IMR-90 (cell line): ENCODE measurements around the gene SFSWAP. TPM values are rescaled to one million over a fixed set of nuclear protein-coding genes. Genes with fewer than 3 reads are reported as not detected.

ENCODE experiments used
- ATAC-seq: fragments of 200-7000 bp; cut with Tn5 transposase; 2 replicates; pipeline ENCODE4 v1.9.1; 2020; ENCODE audit warnings: low read depth, mild to moderate bottlenecking, moderate library complexity
- BruUV-seq: library from RNA; stranded (reverse); fragments of 400-500 nt; replicated peaks from 2 replicates; lab custom pipeline; 2021; lab: Mats Ljungman, UMichigan
- CTCF ChIA-PET: fragments of 300-600 bp; formaldehyde crosslinking; extraction: SDS; loops from one replicate; lab custom pipeline; 2021; ENCODE audit warnings: antibody characterized with exemption; lab: Yijun Ruan, JAX
- POLR2A ChIA-PET: fragments of 300-600 bp; sonication (Branson Sonifier 250); formaldehyde crosslinking; loops from one replicate; lab custom pipeline; 2022; ENCODE audit warnings: antibody characterized with exemption; ENCODE audit not compliant: unreplicated experiment; lab: Charles Lee
- DNase-seq: peaks from one replicate; pipeline ENCODE4 v3.0.0; 2013
- H2AFZ ChIP-seq: replicated peaks from 2 replicates; pipeline ENCODE3; 2013; ENCODE audit warnings: low read length, mild to moderate bottlenecking; ENCODE audit not compliant: poor library complexity
- H2AK5ac ChIP-seq: 2 replicates; pipeline ENCODE4 v1.6.1; 2013; ENCODE audit warnings: low read depth, low read length, inconsistent platforms
- H2AK9ac ChIP-seq: replicated peaks from 2 replicates; pipeline ENCODE3; 2013; ENCODE audit warnings: mild to moderate bottlenecking, low read depth, low read length, moderate library complexity; ENCODE audit not compliant: poor library complexity
- H2BK120ac ChIP-seq: 2 replicates; pipeline ENCODE4 v1.6.1; 2013; ENCODE audit warnings: low read depth, low read length, inconsistent platforms
- H2BK15ac ChIP-seq: 3 replicates; pipeline ENCODE4 v1.6.1; 2013; ENCODE audit warnings: low read depth, low read length, inconsistent platforms
- H2BK20ac ChIP-seq: 2 replicates; pipeline ENCODE4 v1.6.1; 2013; ENCODE audit warnings: low read depth, mild to moderate bottlenecking, inconsistent platforms, low read length, moderate library complexity
- H2BK5ac ChIP-seq: 2 replicates; pipeline ENCODE4 v1.6.1; 2013; ENCODE audit warnings: mild to moderate bottlenecking, low read depth, low read length, inconsistent platforms; ENCODE audit not compliant: poor library complexity, severe bottlenecking
- H3K14ac ChIP-seq: replicated peaks from 2 replicates; pipeline ENCODE4 v1.6.1; 2013; ENCODE audit warnings: low read depth, low read length, inconsistent platforms
- H3K18ac ChIP-seq: 2 replicates; pipeline ENCODE4 v1.6.1; 2013; ENCODE audit warnings: low read depth, low read length, control low read depth
- H3K23ac ChIP-seq: 2 replicates; pipeline ENCODE4 v1.6.1; 2013; ENCODE audit warnings: low read depth, low read length, inconsistent platforms
- H3K27ac ChIP-seq: 2 replicates; pipeline ENCODE4 v1.5.1; 2013; ENCODE audit warnings: mild to moderate bottlenecking, control low read depth, low read length; ENCODE audit not compliant: insufficient read depth
- H3K27me3 ChIP-seq: 2 replicates; pipeline ENCODE4 v1.6.1; 2013; ENCODE audit warnings: low read length; ENCODE audit not compliant: control insufficient read depth, insufficient read depth
- H3K36me3 ChIP-seq: 2 replicates; pipeline ENCODE4 v1.6.1; 2013; ENCODE audit warnings: low read length, mixed read lengths; ENCODE audit not compliant: control insufficient read depth, insufficient read depth
- H3K4ac ChIP-seq: 2 replicates; pipeline ENCODE4 v1.6.1; 2013; ENCODE audit warnings: low read depth, low read length, inconsistent platforms
- H3K4me1 ChIP-seq: 2 replicates; pipeline ENCODE4 v1.6.1; 2013; ENCODE audit warnings: low read length, mixed read lengths; ENCODE audit not compliant: control insufficient read depth, insufficient read depth
- H3K4me2 ChIP-seq: 2 replicates; pipeline ENCODE4 v1.6.1; 2013; ENCODE audit warnings: low read depth, mild to moderate bottlenecking, control low read depth, low read length, moderate library complexity
- H3K4me3 ChIP-seq: 2 replicates; pipeline ENCODE4 v1.5.1; 2013; ENCODE audit warnings: low read depth, mild to moderate bottlenecking, control low read depth, low read length, moderate library complexity; ENCODE audit not compliant: insufficient read depth
- H3K56ac ChIP-seq: 2 replicates; pipeline ENCODE4 v1.6.1; 2013; ENCODE audit warnings: low read length, inconsistent platforms; ENCODE audit not compliant: insufficient read depth; ENCODE audit errors: extremely low read depth
- H3K79me1 ChIP-seq, 2 experiments: 2 replicates each; pipeline ENCODE4 v1.6.1; 2013; ENCODE audit warnings: low read length in 2 of 2, inconsistent platforms in 1 of 2, low read depth in 1 of 2
- H3K9ac ChIP-seq: 2 replicates; pipeline ENCODE4 v1.6.1; 2013; ENCODE audit warnings: low read depth, low read length, control low read depth
- H3K9me1 ChIP-seq: 2 replicates; pipeline ENCODE4 v1.6.1; 2013; ENCODE audit warnings: low read length, inconsistent platforms; ENCODE audit not compliant: insufficient read depth
- H3K9me3 ChIP-seq: 2 replicates; pipeline ENCODE4 v1.6.1; 2013; ENCODE audit warnings: low read length; ENCODE audit not compliant: control insufficient read depth, insufficient read depth
- H4K20me1 ChIP-seq: 2 replicates; pipeline ENCODE4 v1.6.1; 2013; ENCODE audit warnings: low read length, inconsistent platforms; ENCODE audit not compliant: insufficient read depth
- H4K5ac ChIP-seq: 2 replicates; pipeline ENCODE4 v1.6.1; 2013; ENCODE audit warnings: mild to moderate bottlenecking, low read depth, low read length, control low read depth
- H4K8ac ChIP-seq, 2 experiments: 2 replicates each; pipeline ENCODE4 v1.6.1; 2013; ENCODE audit warnings: low read depth in 2 of 2, low read length in 2 of 2, control low read depth in 1 of 2, inconsistent platforms in 1 of 2
- H4K91ac ChIP-seq: 2 replicates; pipeline ENCODE4 v1.6.1; 2013; ENCODE audit warnings: low read depth, low read length, inconsistent platforms; ENCODE audit not compliant: insufficient read depth
- CEBPB ChIP-seq: IDR thresholded peaks from 2 replicates; pipeline ENCODE4 v1.6.1; 2012; ENCODE audit warnings: low read depth, low read length, improper control_type of control experiment
- FOS ChIP-seq: fragments of 150-350 bp; IDR thresholded peaks from 2 replicates; pipeline ENCODE4 v1.6.1; 2016; ENCODE audit warnings: low read depth, low read length
- MXI1 ChIP-seq: IDR thresholded peaks from 2 replicates; pipeline ENCODE4 v1.6.1; 2012; ENCODE audit warnings: low read depth, mild to moderate bottlenecking, low read length, moderate library complexity, borderline replicate concordance
- WGBS, 2 experiments: methylation state at CpG; one replicate each; pipeline versions ENCODE4 v1.1.5 to v1.1.7; 2013; ENCODE audit warnings: missing lambda C conversion rate in 2 of 2; ENCODE audit not compliant: insufficient read length in 1 of 2; ENCODE audit errors: extremely low coverage in 2 of 2; 5-methylcytosine and 5-hydroxymethylcytosine counted together
- dilution Hi-C: fragments of 300-500 bp; cut with HindIII; formaldehyde crosslinking; loops from one replicate; pipeline ENCODE4 v1.14.3; 2018; ENCODE audit warnings: low sequenced_read_pairs; ENCODE audit not compliant: unreplicated experiment
- in situ Hi-C: fragments of 300-500 bp; cut with MboI; formaldehyde crosslinking; loops from 3 replicates; pipeline ENCODE4 v1.14.3; 2019; ENCODE audit warnings: low sequenced_read_pairs, inconsistent platforms, mixed read lengths
- intact Hi-C: fragments of 100-400 bp; cut with micrococcal nuclease; formaldehyde crosslinking; loops from 2 replicates; pipeline ENCODE4 v1.10.0; 2022
- polyA plus RNA-seq, 3 experiments: library from polyadenylated mRNA; depleted of rRNA; stranded (reverse); fragments of >200 nt; gene quantifications; 2 replicates each; pipeline ENCODE4 v1.2.3, GENCODE V29; 2012; ENCODE audit warnings: low replicate concordance in 1 of 3
- total RNA-seq: library from RNA; depleted of rRNA; stranded (reverse); fragments of >200 nt; gene quantifications from 2 replicates; pipeline ENCODE4 v1.2.3, GENCODE V29; 2012
- TF ChIP-seq, protein P1 (sequence below): conservative IDR thresholded peaks from 2 replicates; pipeline ENCODE4 v1.5.1; 2012; ENCODE audit warnings: mild to moderate bottlenecking, low read depth, low read length, improper control_type of control experiment

Gene SFSWAP
- total and polyA plus RNA-seq, 2 of the 4 experiments (the other 2 are of a cell fraction) = 19.7 to 22.4 TPM

DNA sequence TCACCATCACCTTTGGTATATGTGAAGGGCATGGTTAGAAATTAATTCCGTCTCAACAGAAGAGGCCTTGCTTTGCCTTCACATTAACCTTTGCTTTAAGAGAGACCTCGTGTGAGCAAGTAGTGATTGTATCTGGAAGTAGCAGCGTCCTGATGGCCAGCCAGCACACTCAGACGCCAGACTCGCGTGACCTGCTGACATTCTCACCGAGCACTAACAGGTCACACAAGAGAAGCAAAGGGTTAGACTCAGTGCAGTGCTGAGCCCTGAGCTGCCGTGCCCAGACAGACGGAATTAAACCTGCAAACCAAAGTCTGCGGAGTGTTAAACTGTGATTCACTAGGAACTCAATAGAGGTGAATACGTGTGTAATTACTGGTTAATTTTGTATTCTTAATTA, 77.2 kb downstream of the SFSWAP start:
- no peak overlapping the region for H2BK5ac ChIP-seq
- peaks cover 5% of the 10 kb centered on the region; the same call in 1 of the 2 replicates for H4K20me1 ChIP-seq
- WGBS, 2 experiments = 94% methylated on average over 6 of the region's 11 CpGs; no CpG with 5 or more reads in 1 of the 2 experiments
- no peak overlapping the region for H4K91ac ChIP-seq
- no peak overlapping the region for H3K27ac ChIP-seq
- H3K4ac ChIP-seq = no peak overlapping the region
- DNase-seq (no peak), ATAC-seq (no peak)
- no peak overlapping the region for H3K4me3 ChIP-seq
- POLR2A ChIA-PET = no interaction called here
- intact Hi-C loops (no loop called here), dilution Hi-C loops (no loop called here), in situ Hi-C loops (no loop called here)
- H3K56ac ChIP-seq = no peak overlapping the region
- no peaks in the 10 kb centered on the region for H3K9me3 ChIP-seq
- peaks cover 12% of the 10 kb centered on the region for H3K9me1 ChIP-seq
- BruUV-seq = no TSS peak
- no peak overlapping the region for H4K8ac ChIP-seq
- CTCF ChIA-PET = no interaction called here
- H2AFZ ChIP-seq = no peak overlapping the region
- H3K79me1 ChIP-seq = peaks cover 12 to 34% of the 10 kb centered on the region in 2 experiments; a peak in 3 of 4 replicates
- H2AK5ac ChIP-seq = no peak overlapping the region
- no peak overlapping the region for H2BK20ac ChIP-seq
- H2BK15ac ChIP-seq = no peak overlapping the region
- no peak overlapping the region for H2AK9ac ChIP-seq
- H3K27me3 ChIP-seq = no peaks in the 10 kb centered on the region
- no peak overlapping the region for H3K18ac ChIP-seq
- H3K23ac ChIP-seq = no peak overlapping the region
- no peak overlapping the region for H2BK120ac ChIP-seq
- H3K4me2 ChIP-seq = no peak overlapping the region
- peaks cover 43% of the 10 kb centered on the region for H3K36me3 ChIP-seq
- no peak overlapping the region for H3K9ac ChIP-seq
- no peak for TF ChIP-seq FOS
- no peak for TF ChIP-seq CEBPB
- no peak for TF ChIP-seq MXI1
- TF ChIP-seq, protein P1, sequence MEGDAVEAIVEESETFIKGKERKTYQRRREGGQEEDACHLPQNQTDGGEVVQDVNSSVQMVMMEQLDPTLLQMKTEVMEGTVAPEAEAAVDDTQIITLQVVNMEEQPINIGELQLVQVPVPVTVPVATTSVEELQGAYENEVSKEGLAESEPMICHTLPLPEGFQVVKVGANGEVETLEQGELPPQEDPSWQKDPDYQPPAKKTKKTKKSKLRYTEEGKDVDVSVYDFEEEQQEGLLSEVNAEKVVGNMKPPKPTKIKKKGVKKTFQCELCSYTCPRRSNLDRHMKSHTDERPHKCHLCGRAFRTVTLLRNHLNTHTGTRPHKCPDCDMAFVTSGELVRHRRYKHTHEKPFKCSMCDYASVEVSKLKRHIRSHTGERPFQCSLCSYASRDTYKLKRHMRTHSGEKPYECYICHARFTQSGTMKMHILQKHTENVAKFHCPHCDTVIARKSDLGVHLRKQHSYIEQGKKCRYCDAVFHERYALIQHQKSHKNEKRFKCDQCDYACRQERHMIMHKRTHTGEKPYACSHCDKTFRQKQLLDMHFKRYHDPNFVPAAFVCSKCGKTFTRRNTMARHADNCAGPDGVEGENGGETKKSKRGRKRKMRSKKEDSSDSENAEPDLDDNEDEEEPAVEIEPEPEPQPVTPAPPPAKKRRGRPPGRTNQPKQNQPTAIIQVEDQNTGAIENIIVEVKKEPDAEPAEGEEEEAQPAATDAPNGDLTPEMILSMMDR = no peak
- H3K14ac ChIP-seq = no peak overlapping the region
- peaks cover 5% of the 10 kb centered on the region; the same call in 1 of the 2 replicates for H3K4me1 ChIP-seq
- H4K5ac ChIP-seq = no peak overlapping the region
